SK-N-SH treated with all-trans-retinoic acid at 6 μM for 48 hours (cell line): Measurements from ENCODE around the gene AIMP1.

Experiments
- ATAC-seq: fragments of 200-7000 bp; cut with Tn5 transposase; 3 replicates; pipeline ENCODE4 v1.9.1; 2020; ENCODE audit warnings: mild to moderate bottlenecking, moderate library complexity
- ARNTL ChIP-seq: fragments of 450-650 bp; formaldehyde crosslinking; IDR thresholded peaks from 2 replicates; pipeline ENCODE4 v1.5.0; 2020; ENCODE audit warnings: low read depth, mild to moderate bottlenecking, moderate library complexity, borderline replicate concordance
- BACH2 ChIP-seq: fragments of 250-450 bp; sonication (Bioruptor Pico); IDR thresholded peaks from 2 replicates; pipeline ENCODE4 v1.9.0; 2021; ENCODE audit warnings: mild to moderate bottlenecking, borderline replicate concordance
- CSDC2 ChIP-seq: fragments of 250-450 bp; sonication (Bioruptor Pico); IDR thresholded peaks from 2 replicates; pipeline ENCODE4 v1.5.0; 2020; ENCODE audit warnings: mild to moderate bottlenecking, moderate library complexity
- CSRNP3 ChIP-seq: fragments of 250-450 bp; sonication (Bioruptor Pico); IDR thresholded peaks from 2 replicates; pipeline ENCODE4 v1.5.1; 2021; ENCODE audit warnings: mild to moderate bottlenecking, moderate library complexity
- ESRRG ChIP-seq: fragments of 250-450 bp; sonication (Bioruptor Pico); IDR thresholded peaks from 2 replicates; pipeline ENCODE4 v1.6.1; 2021; ENCODE audit warnings: mild to moderate bottlenecking
- GLIS3 ChIP-seq: fragments of 250-450 bp; sonication (Bioruptor Pico); IDR thresholded peaks from 2 replicates; pipeline ENCODE4 v1.5.0; 2020; ENCODE audit warnings: mild to moderate bottlenecking, moderate library complexity
- ISL1 ChIP-seq: fragments of 250-450 bp; sonication (Bioruptor Pico); IDR thresholded peaks from 2 replicates; pipeline ENCODE4 v2.1.2; 2022; ENCODE audit warnings: mild to moderate bottlenecking, moderate library complexity
- PATZ1 ChIP-seq: fragments of 250-450 bp; sonication (Bioruptor Pico); IDR thresholded peaks from 2 replicates; pipeline ENCODE4 v1.8.0; 2020; ENCODE audit warnings: mild to moderate bottlenecking, moderate library complexity, borderline replicate concordance
- POU6F1 ChIP-seq: fragments of 250-450 bp; sonication (Bioruptor Pico); IDR thresholded peaks from 2 replicates; pipeline ENCODE4 v1.8.0; 2021; ENCODE audit warnings: low read depth, mild to moderate bottlenecking, moderate library complexity, borderline replicate concordance
- PPARA ChIP-seq: fragments of 250-450 bp; sonication (Bioruptor Pico); IDR thresholded peaks from 2 replicates; pipeline ENCODE4 v1.5.0; 2020; ENCODE audit warnings: mild to moderate bottlenecking, borderline replicate concordance
- RARB ChIP-seq: fragments of 250-450 bp; sonication (Bioruptor Pico); IDR thresholded peaks from 2 replicates; pipeline ENCODE4 v1.8.0; 2021; ENCODE audit warnings: mild to moderate bottlenecking, moderate library complexity
- SNAI2 ChIP-seq: fragments of 250-450 bp; sonication (Bioruptor Pico); IDR thresholded peaks from 2 replicates; pipeline ENCODE4 v1.5.0; 2020; ENCODE audit warnings: mild to moderate bottlenecking, moderate library complexity
- TCF4 ChIP-seq: fragments of 250-450 bp; sonication (Bioruptor Pico); IDR thresholded peaks from 2 replicates; pipeline ENCODE4 v1.8.0; 2021; ENCODE audit warnings: mild to moderate bottlenecking, moderate library complexity, borderline replicate concordance
- TOX ChIP-seq: fragments of 250-450 bp; sonication (Bioruptor Pico); IDR thresholded peaks from 2 replicates; pipeline ENCODE4 v1.8.0; 2021; ENCODE audit warnings: mild to moderate bottlenecking, moderate library complexity, borderline replicate concordance
- TSHZ2 ChIP-seq: fragments of 250-450 bp; sonication (Bioruptor Pico); IDR thresholded peaks from 2 replicates; pipeline ENCODE4 v1.5.0; 2020; ENCODE audit warnings: mild to moderate bottlenecking, moderate library complexity
- ZC3H10 ChIP-seq: fragments of 250-450 bp; sonication (Bioruptor Pico); IDR thresholded peaks from 2 replicates; pipeline ENCODE4 v1.5.1; 2021; ENCODE audit warnings: mild to moderate bottlenecking, moderate library complexity
- ZFP3 ChIP-seq: fragments of 250-450 bp; sonication (Bioruptor Pico); IDR thresholded peaks from 2 replicates; pipeline ENCODE4 v1.5.0; 2020; ENCODE audit warnings: mild to moderate bottlenecking, moderate library complexity
- ZFP30 ChIP-seq: fragments of 450-650 bp; formaldehyde crosslinking; IDR thresholded peaks from 2 replicates; pipeline ENCODE4 v1.5.0; 2022; ENCODE audit warnings: mild to moderate bottlenecking, moderate library complexity
- ZNF565 ChIP-seq: fragments of 450-650 bp; formaldehyde crosslinking; conservative IDR thresholded peaks from 2 replicates; pipeline ENCODE4 v1.5.0; 2020; ENCODE audit warnings: low read depth, mild to moderate bottlenecking, moderate library complexity
- ZNF70 ChIP-seq: fragments of 450-650 bp; formaldehyde crosslinking; IDR thresholded peaks from 2 replicates; pipeline ENCODE4 v1.5.0; 2020; ENCODE audit warnings: mild to moderate bottlenecking, moderate library complexity
- ZNF8 ChIP-seq: fragments of 450-650 bp; formaldehyde crosslinking; IDR thresholded peaks from 2 replicates; pipeline ENCODE4 v1.5.0; 2020; ENCODE audit warnings: mild to moderate bottlenecking, moderate library complexity

Gene AIMP1

GRCh38 chr4:106325800-106326199 lies 9.4 kb downstream of the AIMP1 start:
- no peak for ATAC-seq
- no peak for TF ChIP-seq GLIS3 (CRISPR knock-in tag)
- no peak for TF ChIP-seq CSDC2 (CRISPR knock-in tag)
- TF ChIP-seq RARB (CRISPR knock-in tag): no peak
- no peak for TF ChIP-seq BACH2 (CRISPR knock-in tag)
- TF ChIP-seq ISL1 (CRISPR knock-in tag): no peak
- TF ChIP-seq ZNF565 (CRISPR knock-in tag): no peak
- no peak for TF ChIP-seq ARNTL (CRISPR knock-in tag)
- TF ChIP-seq TOX (CRISPR knock-in tag): no peak
- TF ChIP-seq SNAI2: no peak
- no peak for TF ChIP-seq PATZ1 (CRISPR knock-in tag)
- TF ChIP-seq ZNF8 (CRISPR knock-in tag): no peak
- no peak for TF ChIP-seq ZFP30
- TF ChIP-seq TCF4 (CRISPR knock-in tag): no peak
- TF ChIP-seq ZC3H10 (CRISPR knock-in tag): no peak
- no peak for TF ChIP-seq PPARA (CRISPR knock-in tag)
- TF ChIP-seq, all 23 proteins: peak for 0

GRCh38 chr4:106329041-106329618 lies 12.8 kb downstream of the AIMP1 start:
- no peak for TF ChIP-seq TOX (CRISPR knock-in tag)
- TF ChIP-seq ZFP3: no peak
- no peak for TF ChIP-seq TCF4 (CRISPR knock-in tag)
- TF ChIP-seq ISL1 (CRISPR knock-in tag): no peak
- TF ChIP-seq ARNTL (CRISPR knock-in tag): no peak
- TF ChIP-seq CSDC2 (CRISPR knock-in tag): no peak
- TF ChIP-seq ESRRG (CRISPR knock-in tag): no peak
- TF ChIP-seq ZNF70: no peak
- no peak for TF ChIP-seq BACH2 (CRISPR knock-in tag)
- TF ChIP-seq ZFP30: no peak
- TF ChIP-seq TSHZ2 (CRISPR knock-in tag): no peak
- no peak for TF ChIP-seq GLIS3 (CRISPR knock-in tag)
- no peak for TF ChIP-seq CSRNP3 (CRISPR knock-in tag)
- no peak for TF ChIP-seq ZC3H10 (CRISPR knock-in tag)
- no peak for TF ChIP-seq ZNF565 (CRISPR knock-in tag)
- ATAC-seq: peak; percentile 95

GRCh38 chr4:106333186-106333585 lies 16.8 kb downstream of the AIMP1 start:
- no peak for ATAC-seq
- TF ChIP-seq GLIS3 (CRISPR knock-in tag) (no peak), ZNF8 (CRISPR knock-in tag) (no peak), BACH2 (CRISPR knock-in tag) (no peak), TOX (CRISPR knock-in tag) (no peak), TSHZ2 (CRISPR knock-in tag) (no peak), ZFP3 (no peak), ZNF565 (CRISPR knock-in tag) (no peak), ESRRG (CRISPR knock-in tag) (no peak), ZNF70 (no peak), POU6F1 (CRISPR knock-in tag) (no peak), ZC3H10 (CRISPR knock-in tag) (no peak), ISL1 (CRISPR knock-in tag) (no peak), CSDC2 (CRISPR knock-in tag) (no peak)
- TF ChIP-seq, all 23 proteins: peak for 0
